Measurements from ENCODE around the gene VSTM1.
"Not testable (repeated sequence)": the region's sequence is repeated elsewhere in the genome, so short reads cannot be mapped to it uniquely, and the experiment has no call there.

VSTM1 gene

GRCh38 chr19:54063350-54064116 is at the start of gene VSTM1:
Gene VSTM1 (minus strand): TSS chr19:54063897. CDS start chr19:54063777, 120 bp downstream.
- no peaks in the 10 kb centered on the region for H3K9me3 Mint-ChIP-seq
- DNase-seq (no peak), ATAC-seq (no peak)
- peak within 1 kb of the TSS in 1 of 2 donors; percentile 42 for H3K27ac Mint-ChIP-seq
- no peak within 1 kb of the TSS for H3K4me3 Mint-ChIP-seq
- peaks cover 45% of the 10 kb centered on the region for H3K27me3 Mint-ChIP-seq
- no peaks in the 10 kb centered on the region for H3K4me1 Mint-ChIP-seq

GRCh38 chr19:54109651-54110050 is 46.0 kb upstream of the VSTM1 start:
- H3K27me3 Mint-ChIP-seq: no peaks in the 10 kb centered on the region
- H3K9me3 Mint-ChIP-seq: no peaks in the 10 kb centered on the region
- H3K27ac Mint-ChIP-seq: no peak overlapping the region
- no peak overlapping the region for H3K4me3 Mint-ChIP-seq
- H3K4me1 Mint-ChIP-seq: peaks cover 39% of the 10 kb centered on the region
- ATAC-seq (no peak), DNase-seq (no peak)

- Mint-ChIP-seq H3K4me3 (no peak overlapping the region), H3K9me3 (no peaks in the 10 kb centered on the region), H3K4me1 (peaks cover 34% of the 10 kb centered on the region), H3K27ac (no peak overlapping the region), H3K27me3 (no peaks in the 10 kb centered on the region)
- no peak for ATAC-seq
- DNase-seq: no peak
Observed at GRCh38 chr19:54108496-54108895, 44.8 kb upstream of the VSTM1 start.

GRCh38 chr19:54107876-54108490 is 44.3 kb upstream of the VSTM1 start:
- Mint-ChIP-seq H3K27ac (no peak overlapping the region), H3K4me1 (peaks cover 34% of the 10 kb centered on the region), H3K27me3 (no peaks in the 10 kb centered on the region), H3K4me3 (no peak overlapping the region), H3K9me3 (no peaks in the 10 kb centered on the region)
- DNase-seq: no peak
- ATAC-seq: no peak

- Mint-ChIP-seq H3K9me3 (no peaks in the 10 kb centered on the region), H3K4me3 (no peak overlapping the region), H3K4me1 (peaks cover 43% of the 10 kb centered on the region), H3K27me3 (no peaks in the 10 kb centered on the region), H3K27ac (no peak overlapping the region)
- no peak for ATAC-seq
- DNase-seq: no peak
Observed at GRCh38 chr19:54106716-54107115, 43.0 kb upstream of the VSTM1 start.

- H3K4me3 Mint-ChIP-seq: peak overlapping the region in 1 of 2 donors; percentile 25
- peak overlapping the region in 1 of 2 donors; percentile 45 for H3K27ac Mint-ChIP-seq
- ATAC-seq: no peak
- no peaks in the 10 kb centered on the region for H3K27me3 Mint-ChIP-seq
- peaks cover 43% of the 10 kb centered on the region for H3K4me1 Mint-ChIP-seq
- no peak for DNase-seq
- no peaks in the 10 kb centered on the region for H3K9me3 Mint-ChIP-seq
Observed at GRCh38 chr19:54105796-54106195, 42.1 kb upstream of the VSTM1 start.

GRCh38 chr19:54104998-54105715 is 41.5 kb upstream of the VSTM1 start:
- H3K27ac Mint-ChIP-seq: peak overlapping the region in 1 of 2 donors; percentile 77

GRCh38 chr19:54102421-54103169 is 38.9 kb upstream of the VSTM1 start, which contains the start of gene NDUFA3:
Gene NDUFA3 (plus strand): TSS chr19:54102855. CDS start chr19:54102879, 24 bp downstream.
- DNase-seq (peak; percentile 97 to 98), ATAC-seq (peak; percentile 99)
- Mint-ChIP-seq H3K4me3 (peak within 1 kb of the TSS; percentile 97 to 100), H3K27me3 (no peaks in the 10 kb centered on the region), H3K4me1 (peaks cover 38% of the 10 kb centered on the region), H3K27ac (peak within 1 kb of the TSS; percentile 93 to 98), H3K9me3 (no peaks in the 10 kb centered on the region)

More at GRCh38 chr19:54104998-54105715, 41.5 kb upstream of the VSTM1 start:
- ATAC-seq (no peak), DNase-seq (no peak)
- peaks cover 41% of the 10 kb centered on the region for H3K4me1 Mint-ChIP-seq
- no peaks in the 10 kb centered on the region for H3K27me3 Mint-ChIP-seq
- H3K4me3 Mint-ChIP-seq: peak overlapping the region in 1 of 2 donors; percentile 25
- H3K9me3 Mint-ChIP-seq: no peaks in the 10 kb centered on the region

- Mint-ChIP-seq H3K4me1 (peaks cover 42% of the 10 kb centered on the region), H3K27ac (peak within 1 kb of the TSS in 1 of 2 donors; percentile 76), H3K9me3 (no peaks in the 10 kb centered on the region), H3K27me3 (peaks cover 15% of the 10 kb centered on the region), H3K4me3 (peak within 1 kb of the TSS; percentile 61 to 62)
- ATAC-seq (no peak), DNase-seq (no peak)
Observed at GRCh38 chr19:54100561-54100960, 36.9 kb upstream of the VSTM1 start, which contains the start of gene OSCAR. Gene OSCAR (minus strand): TSS chr19:54100803. CDS start chr19:54100792, 11 bp downstream.

- H3K4me1 Mint-ChIP-seq: peaks cover 43% of the 10 kb centered on the region
- not testable (repeated sequence) for H3K27ac Mint-ChIP-seq, H3K4me3 Mint-ChIP-seq, H3K9me3 Mint-ChIP-seq, ATAC-seq, DNase-seq
- peaks cover 22% of the 10 kb centered on the region for H3K27me3 Mint-ChIP-seq
Observed at GRCh38 chr19:54099903-54100255, 36.2 kb upstream of the VSTM1 start.

- Mint-ChIP-seq H3K27me3 (peaks cover 27% of the 10 kb centered on the region), H3K4me3 (no peak overlapping the region), H3K4me1 (peaks cover 43% of the 10 kb centered on the region), H3K9me3 (no peaks in the 10 kb centered on the region), H3K27ac (no peak overlapping the region)
- DNase-seq (no peak), ATAC-seq (no peak)
Observed at GRCh38 chr19:54099190-54099902, 35.6 kb upstream of the VSTM1 start.

- no peak for DNase-seq
- ATAC-seq: peak; percentile 37
- Mint-ChIP-seq H3K9me3 (no peaks in the 10 kb centered on the region), H3K27me3 (peaks cover 45% of the 10 kb centered on the region), H3K4me1 (peaks cover 20% of the 10 kb centered on the region), H3K4me3 (peak overlapping the region; percentile 69 to 79), H3K27ac (peak overlapping the region in 1 of 2 donors; percentile 89)
Observed at GRCh38 chr19:54096617-54097106, 33.0 kb upstream of the VSTM1 start.

- DNase-seq (peak; percentile 45 to 50), ATAC-seq (peak; percentile 86)
- peak overlapping the region; percentile 75 to 79 for H3K4me3 Mint-ChIP-seq
- peaks cover 20% of the 10 kb centered on the region for H3K4me1 Mint-ChIP-seq
- H3K27ac Mint-ChIP-seq: peak overlapping the region in 1 of 2 donors; percentile 89
- H3K9me3 Mint-ChIP-seq: not testable (repeated sequence)
- peaks cover 45% of the 10 kb centered on the region for H3K27me3 Mint-ChIP-seq
Observed at GRCh38 chr19:54095859-54096616, 32.3 kb upstream of the VSTM1 start.

Measured in stimulated activated naive CD8-positive, alpha-beta T cell treated with anti-CD3 and anti-CD28 coated beads, Interleukin-15, amount 100 ng/mL, for 72 hours (primary cell).